ENCODE results near the gene S100A13. TPM values are rescaled to one million over a fixed set of nuclear protein-coding genes. Genes with fewer than 3 reads are reported as not detected.

The S100A13 gene
- total and polyA plus RNA-seq, 10 of the 15 experiments (the other 5 are each of a cell fraction or from before 2014, with no cell fraction given) = 5.7 to 30.9 (median 9.1) TPM

DNA sequence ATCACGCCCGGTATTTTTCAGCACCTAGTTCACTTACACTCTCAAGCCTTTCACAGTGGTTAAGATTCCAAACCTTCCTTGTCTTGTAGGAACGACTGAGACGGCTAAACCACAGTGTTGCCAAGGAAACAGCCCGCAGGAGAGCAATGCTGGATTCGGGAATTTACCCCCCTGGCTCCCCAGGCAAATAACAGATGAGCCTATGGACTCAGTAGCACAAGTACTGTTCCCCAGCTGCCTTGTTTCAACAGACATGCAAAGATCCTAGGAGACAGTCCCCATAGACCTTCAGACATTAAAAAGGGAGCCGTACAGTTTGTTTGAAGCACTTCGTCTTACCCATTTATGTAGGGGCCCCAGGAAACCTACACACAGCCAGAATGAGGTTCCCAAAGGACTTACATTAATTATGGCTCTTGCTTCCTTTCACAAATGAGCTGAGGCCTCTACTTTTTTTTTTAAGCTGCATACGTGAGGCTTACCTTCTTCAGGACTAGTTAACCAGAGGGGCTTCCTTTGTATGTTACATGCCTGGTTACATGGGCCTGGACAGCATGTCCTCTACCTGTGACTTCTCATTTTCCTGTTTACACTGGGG is 33.9 kb upstream of the S100A13 start (continued):
- TF ChIP-seq GATAD2B (conservative IDR thresholded peaks at IDR 0.05; ENCODE audit: low read depth) (no peak), FOXM1 (IDR thresholded peaks at IDR 0.05; ENCODE audit: low read depth, low read length) (no peak; the same call in 1 of the 2 replicates), POLR2AphosphoS5 (IDR thresholded peaks at IDR 0.05; ENCODE audit: low read length) (peak; percentile 83; the same call in 1 of the 2 replicates), POU2F2 (IDR thresholded peaks at IDR 0.05; ENCODE audit: borderline replicate concordance, low read depth, low read length) (0 out of 3 replicates have a peak, but pooled peaks have one; percentile 27), RUNX3 (IDR thresholded peaks at IDR 0.05; ENCODE audit: low read length) (peak; percentile 12; the same call in 1 of the 2 replicates), NFIC (IDR thresholded peaks at IDR 0.05; ENCODE audit: low read depth, low read length) (0 out of 2 replicates have a peak, but pooled peaks have one; percentile 22)
- TF ChIP-seq, protein P1, sequence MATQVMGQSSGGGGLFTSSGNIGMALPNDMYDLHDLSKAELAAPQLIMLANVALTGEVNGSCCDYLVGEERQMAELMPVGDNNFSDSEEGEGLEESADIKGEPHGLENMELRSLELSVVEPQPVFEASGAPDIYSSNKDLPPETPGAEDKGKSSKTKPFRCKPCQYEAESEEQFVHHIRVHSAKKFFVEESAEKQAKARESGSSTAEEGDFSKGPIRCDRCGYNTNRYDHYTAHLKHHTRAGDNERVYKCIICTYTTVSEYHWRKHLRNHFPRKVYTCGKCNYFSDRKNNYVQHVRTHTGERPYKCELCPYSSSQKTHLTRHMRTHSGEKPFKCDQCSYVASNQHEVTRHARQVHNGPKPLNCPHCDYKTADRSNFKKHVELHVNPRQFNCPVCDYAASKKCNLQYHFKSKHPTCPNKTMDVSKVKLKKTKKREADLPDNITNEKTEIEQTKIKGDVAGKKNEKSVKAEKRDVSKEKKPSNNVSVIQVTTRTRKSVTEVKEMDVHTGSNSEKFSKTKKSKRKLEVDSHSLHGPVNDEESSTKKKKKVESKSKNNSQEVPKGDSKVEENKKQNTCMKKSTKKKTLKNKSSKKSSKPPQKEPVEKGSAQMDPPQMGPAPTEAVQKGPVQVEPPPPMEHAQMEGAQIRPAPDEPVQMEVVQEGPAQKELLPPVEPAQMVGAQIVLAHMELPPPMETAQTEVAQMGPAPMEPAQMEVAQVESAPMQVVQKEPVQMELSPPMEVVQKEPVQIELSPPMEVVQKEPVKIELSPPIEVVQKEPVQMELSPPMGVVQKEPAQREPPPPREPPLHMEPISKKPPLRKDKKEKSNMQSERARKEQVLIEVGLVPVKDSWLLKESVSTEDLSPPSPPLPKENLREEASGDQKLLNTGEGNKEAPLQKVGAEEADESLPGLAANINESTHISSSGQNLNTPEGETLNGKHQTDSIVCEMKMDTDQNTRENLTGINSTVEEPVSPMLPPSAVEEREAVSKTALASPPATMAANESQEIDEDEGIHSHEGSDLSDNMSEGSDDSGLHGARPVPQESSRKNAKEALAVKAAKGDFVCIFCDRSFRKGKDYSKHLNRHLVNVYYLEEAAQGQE (IDR thresholded peaks at IDR 0.05; ENCODE audit: low read depth, low read length) = no peak
- TF ChIP-seq, protein P2, sequence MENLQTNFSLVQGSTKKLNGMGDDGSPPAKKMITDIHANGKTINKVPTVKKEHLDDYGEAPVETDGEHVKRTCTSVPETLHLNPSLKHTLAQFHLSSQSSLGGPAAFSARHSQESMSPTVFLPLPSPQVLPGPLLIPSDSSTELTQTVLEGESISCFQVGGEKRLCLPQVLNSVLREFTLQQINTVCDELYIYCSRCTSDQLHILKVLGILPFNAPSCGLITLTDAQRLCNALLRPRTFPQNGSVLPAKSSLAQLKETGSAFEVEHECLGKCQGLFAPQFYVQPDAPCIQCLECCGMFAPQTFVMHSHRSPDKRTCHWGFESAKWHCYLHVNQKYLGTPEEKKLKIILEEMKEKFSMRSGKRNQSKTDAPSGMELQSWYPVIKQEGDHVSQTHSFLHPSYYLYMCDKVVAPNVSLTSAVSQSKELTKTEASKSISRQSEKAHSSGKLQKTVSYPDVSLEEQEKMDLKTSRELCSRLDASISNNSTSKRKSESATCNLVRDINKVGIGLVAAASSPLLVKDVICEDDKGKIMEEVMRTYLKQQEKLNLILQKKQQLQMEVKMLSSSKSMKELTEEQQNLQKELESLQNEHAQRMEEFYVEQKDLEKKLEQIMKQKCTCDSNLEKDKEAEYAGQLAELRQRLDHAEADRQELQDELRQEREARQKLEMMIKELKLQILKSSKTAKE (IDR thresholded peaks at IDR 0.05; ENCODE audit: low read depth, poor library complexity, severe bottlenecking) = no peak
- TF ChIP-seq, protein P3, sequence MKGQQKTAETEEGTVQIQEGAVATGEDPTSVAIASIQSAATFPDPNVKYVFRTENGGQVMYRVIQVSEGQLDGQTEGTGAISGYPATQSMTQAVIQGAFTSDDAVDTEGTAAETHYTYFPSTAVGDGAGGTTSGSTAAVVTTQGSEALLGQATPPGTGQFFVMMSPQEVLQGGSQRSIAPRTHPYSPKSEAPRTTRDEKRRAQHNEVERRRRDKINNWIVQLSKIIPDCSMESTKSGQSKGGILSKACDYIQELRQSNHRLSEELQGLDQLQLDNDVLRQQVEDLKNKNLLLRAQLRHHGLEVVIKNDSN (IDR thresholded peaks at IDR 0.05; ENCODE audit: borderline replicate concordance, extremely low read length, insufficient read depth, low read depth, low read length) = no peak
- TF ChIP-seq, protein P4, sequence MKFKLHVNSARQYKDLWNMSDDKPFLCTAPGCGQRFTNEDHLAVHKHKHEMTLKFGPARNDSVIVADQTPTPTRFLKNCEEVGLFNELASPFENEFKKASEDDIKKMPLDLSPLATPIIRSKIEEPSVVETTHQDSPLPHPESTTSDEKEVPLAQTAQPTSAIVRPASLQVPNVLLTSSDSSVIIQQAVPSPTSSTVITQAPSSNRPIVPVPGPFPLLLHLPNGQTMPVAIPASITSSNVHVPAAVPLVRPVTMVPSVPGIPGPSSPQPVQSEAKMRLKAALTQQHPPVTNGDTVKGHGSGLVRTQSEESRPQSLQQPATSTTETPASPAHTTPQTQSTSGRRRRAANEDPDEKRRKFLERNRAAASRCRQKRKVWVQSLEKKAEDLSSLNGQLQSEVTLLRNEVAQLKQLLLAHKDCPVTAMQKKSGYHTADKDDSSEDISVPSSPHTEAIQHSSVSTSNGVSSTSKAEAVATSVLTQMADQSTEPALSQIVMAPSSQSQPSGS (IDR thresholded peaks at IDR 0.05; ENCODE audit: low read length) = peak; percentile 32; the same call in 1 of the 2 replicates
